Transverse colon (tissue), 4 donors: ENCODE measurements around the gene REX1BD. TPM values are rescaled to one million over a fixed set of nuclear protein-coding genes. Genes with fewer than 3 reads are reported as not detected.

Source experiments
- DNase-seq: peaks from one replicate; pipeline ENCODE4 v3.0.0-alpha.2; 2019
- H3K27ac ChIP-seq, 4 donors: fragments of 200-600 bp; sonication (generic); 2 replicates each; pipeline ENCODE4 v1.5.1; 2016 to 2018; ENCODE audit warnings: inconsistent platforms in 4 of 4
- H3K27me3 ChIP-seq: fragments of 200-600 bp; sonication (generic); 2 replicates; pipeline ENCODE4 v1.5.1; 2017; ENCODE audit warnings: inconsistent platforms
- H3K36me3 ChIP-seq, 4 donors: fragments of 200-600 bp; sonication (generic); 2 replicates each; pipeline ENCODE4 v1.5.1; 2017 to 2019; ENCODE audit warnings: inconsistent platforms in 4 of 4
- H3K4me1 ChIP-seq, 4 donors: fragments of 200-600 bp; sonication (generic); 2 replicates each; pipeline ENCODE4 v1.5.1; 2017 to 2020; ENCODE audit warnings: inconsistent platforms in 4 of 4
- H3K4me3 ChIP-seq, 4 donors: fragments of 200-600 bp; sonication (generic); 1 replicate in 1 of 4; 2 replicates in 3 of 4; pipeline versions ENCODE4 v1.5.1 to v1.6.1; 2017 to 2019; ENCODE audit warnings: inconsistent platforms in 4 of 4
- H3K9me3 ChIP-seq, 2 donors: fragments of 200-600 bp; sonication (generic); 2 replicates each; pipeline ENCODE4 v1.5.1; 2017 to 2019; ENCODE audit warnings: inconsistent platforms in 2 of 2
- CTCF ChIP-seq, 5 experiments: fragments of 200-600 bp in 3 of 5; fragments of 450-650 bp in 2 of 5; sonication (generic) in 3 of 5; IDR thresholded peaks; 1 replicate in 2 of 5; 2 replicates in 3 of 5; pipeline ENCODE4 v1.5.1; 2016 to 2017; ENCODE audit warnings: antibody characterized with exemption in 5 of 5, inconsistent platforms in 3 of 5, mild to moderate bottlenecking in 2 of 5, moderate library complexity in 1 of 5
- EP300 ChIP-seq: sonication (generic); formaldehyde crosslinking; IDR thresholded peaks from one replicate; pipeline ENCODE4 v1.6.1; 2017; ENCODE audit warnings: antibody characterized with exemption, low read depth
- POLR2A ChIP-seq: fragments of 450-650 bp; IDR thresholded peaks from one replicate; pipeline ENCODE4 v1.6.1; 2016; ENCODE audit warnings: antibody characterized with exemption, mild to moderate bottlenecking, moderate library complexity
- POLR2AphosphoS5 ChIP-seq, 3 donors: sonication (generic); formaldehyde crosslinking; IDR thresholded peaks; one replicate each; pipeline ENCODE4 v1.6.1; 2016; ENCODE audit warnings: antibody characterized with exemption in 3 of 3
- WGBS, 2 donors: methylation state at CpG; one replicate each; pipeline ENCODE4 v1.1.5; 2018; ENCODE audit warnings: low coverage in 1 of 2; 5-methylcytosine and 5-hydroxymethylcytosine counted together
- in situ Hi-C, 4 donors: fragments of 200-750 bp; cut with MboI; loops; one replicate each; pipeline versions ENCODE4 v1.15.0 to v1.15.1; 2017; ENCODE audit warnings: low sequenced_read_pairs in 3 of 4, low pct_ligation_motif_present in 1 of 4, low pct_unique_long_range_greater_than_20kb in 1 of 4
- intact Hi-C: fragments of 100-400 bp; cut with DNase I; formaldehyde crosslinking; loops from one replicate; pipeline ENCODE4 v1.15.1; 2023; ENCODE audit warnings: low total_unique reads
- total RNA-seq, 4 donors: library from RNA; depleted of rRNA; stranded (reverse); fragments of >200 nt; gene quantifications; one replicate each; pipeline ENCODE4 v1.1.0, GENCODE V29; 2016

Gene REX1BD
- total RNA-seq, 4 donors from 2014 or later = 75.1 to 171 (median 121) TPM

GRCh38 chr19:18580311-18580710, 8.3 kb upstream of the REX1BD start:
- in situ Hi-C loops = loop anchor here in 3 of 4 donors (25.0 kb wide), 2 partner anchors 118 to 257 kb away; partner anchors contain the start of gene UPF1 (in 2 of the 3)
- 69 to 88% methylated on average over 1 to 7 of the region's 7 CpGs for WGBS, 2 donors
- no peak for DNase-seq
- Histone ChIP-seq H3K27me3 (no peaks in the 10 kb centered on the region), H3K27ac (no peak overlapping the region), H3K36me3 (peaks cover 0 to 13% (median 2%) of the 10 kb centered on the region in 4 donors), H3K9me3 (no peaks in the 10 kb centered on the region), H3K4me1 (no peaks in the 10 kb centered on the region), H3K4me3 (no peak overlapping the region)
- TF ChIP-seq EP300 (no peak), POLR2AphosphoS5 (IDR thresholded peaks at IDR 0.05) (no peak)
- intact Hi-C loops = no loop called here

GRCh38 chr19:18586306-18586705, 2.3 kb upstream of the REX1BD start:
- intact Hi-C loops = no loop called here
- Histone ChIP-seq H3K9me3 (no peaks in the 10 kb centered on the region), H3K27ac (no peak overlapping the region), H3K36me3 (peaks cover 0 to 4% (median 0%) of the 10 kb centered on the region in 4 donors), H3K4me1 (peaks cover 5 to 23% (median 12%) of the 10 kb centered on the region in 4 donors), H3K27me3 (no peaks in the 10 kb centered on the region), H3K4me3 (no peak overlapping the region)
- no peak for TF ChIP-seq EP300
- TF ChIP-seq CTCF (IDR thresholded peaks at IDR 0.05) = no peak
- TF ChIP-seq POLR2AphosphoS5 (IDR thresholded peaks at IDR 0.05) = no peak
- no peak for TF ChIP-seq POLR2A
- DNase-seq = no peak
- in situ Hi-C loops = loop anchor here in 3 of 4 donors (25.0 kb wide), 2 partner anchors 124 to 251 kb away; partner anchors contain the start of gene UPF1 (in 2 of the 3)
- 20 to 52% methylated on average over 1 to 2 of the region's 2 CpGs for WGBS, 2 donors

DNA sequence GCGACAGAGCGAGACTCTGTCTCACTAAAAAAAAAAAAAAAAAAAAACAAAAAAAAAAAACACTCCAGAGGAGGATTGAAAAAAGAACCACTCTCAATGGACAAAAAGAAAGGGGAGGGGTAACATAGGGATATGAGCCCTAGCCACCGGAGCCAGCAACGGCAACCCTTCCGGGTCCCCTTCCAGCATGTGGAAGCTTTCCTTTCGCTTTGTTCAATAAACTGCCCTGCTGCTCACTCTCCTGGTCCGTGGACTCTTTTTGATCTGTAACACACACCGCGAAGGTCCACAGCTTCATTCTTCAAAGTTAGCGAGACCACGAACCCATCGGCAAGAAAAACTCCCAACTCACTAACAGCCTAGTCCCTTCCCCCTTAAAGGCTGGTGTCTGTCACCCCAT, 1.0 kb upstream of the REX1BD start:
- 92 to 100% methylated on average over 3 to 12 of the region's 12 CpGs for WGBS, 2 donors
- Histone ChIP-seq H3K27ac (peak overlapping the region in 3 of 4 donors; percentile 86 to 96 (median 94)), H3K36me3 (peaks cover 0 to 4% (median 0%) of the 10 kb centered on the region in 4 donors), H3K27me3 (no peaks in the 10 kb centered on the region), H3K4me1 (peaks cover 5 to 23% (median 12%) of the 10 kb centered on the region in 4 donors), H3K9me3 (no peaks in the 10 kb centered on the region), H3K4me3 (no peak overlapping the region)
- in situ Hi-C loops = loop anchor here in 3 of 4 donors (25.0 kb wide), 2 partner anchors 125 to 250 kb away; partner anchors contain the start of gene UPF1 (in 2 of the 3)
- TF ChIP-seq POLR2A (no peak), POLR2AphosphoS5 (IDR thresholded peaks at IDR 0.05) (no peak), CTCF (IDR thresholded peaks at IDR 0.05) (no peak), EP300 (no peak)
- DNase-seq = no peak
- intact Hi-C loops = no loop called here

- Histone ChIP-seq H3K4me1 (peaks cover 5 to 23% (median 12%) of the 10 kb centered on the region in 4 donors), H3K27me3 (no peaks in the 10 kb centered on the region), H3K36me3 (peaks cover 0 to 4% (median 0%) of the 10 kb centered on the region in 4 donors), H3K27ac (peak overlapping the region; percentile 86 to 98 (median 95)), H3K4me3 (peak overlapping the region in 3 of 4 donors; percentile 75 to 86 (median 84)), H3K9me3 (no peaks in the 10 kb centered on the region)
- WGBS, 2 donors = 27 to 51% methylated on average over 3 to 16 of the region's 16 CpGs
- no peak for TF ChIP-seq POLR2A
- TF ChIP-seq CTCF (IDR thresholded peaks at IDR 0.05) = no peak
- no peak for TF ChIP-seq EP300
- TF ChIP-seq POLR2AphosphoS5 (IDR thresholded peaks at IDR 0.05) = no peak
- intact Hi-C loops (no loop called here), in situ Hi-C loops (loop anchor here in 3 of 4 donors (25.0 kb wide), 2 partner anchors 126 to 249 kb away; partner anchors contain the start of gene UPF1 (in 2 of the 3))
- DNase-seq = no peak
These were observed 512 bp upstream of the REX1BD start for GRCh38 chr19:18587962-18588610.
